Smooth muscle cell (in vitro differentiated cells): ENCODE data around the gene CXorf49B. TPM values are rescaled to one million over a fixed set of nuclear protein-coding genes. Genes with fewer than 3 reads are reported as not detected.
"Not testable (repeated sequence)": the region's sequence is repeated elsewhere in the genome, so short reads cannot be mapped to it uniquely, and the experiment has no call there.

Experiments
- DNase-seq: peaks from one replicate; lab custom pipeline; 2025; ENCODE audit not compliant: unreplicated experiment; lab: John Stamatoyannopoulos, UW
- H2AFZ ChIP-seq: fragments of 200-600 bp; sonication (generic); 2 replicates; pipeline ENCODE4 v1.6.0; 2016; ENCODE audit warnings: antibody characterized with exemption, low read depth, mild to moderate bottlenecking
- H3F3A ChIP-seq: fragments of 200-600 bp; sonication (generic); 2 replicates; pipeline ENCODE4 v1.6.0; 2017; ENCODE audit warnings: antibody characterized with exemption, low read depth
- H3K27ac ChIP-seq: fragments of 200-600 bp; sonication (generic); 2 replicates; pipeline ENCODE4 v1.5.1; 2016; ENCODE audit warnings: low read depth, mild to moderate bottlenecking
- H3K27me3 ChIP-seq: fragments of 200-600 bp; sonication (generic); 2 replicates; pipeline ENCODE4 v1.6.1; 2016; ENCODE audit warnings: low read depth, mild to moderate bottlenecking
- H3K36me3 ChIP-seq: fragments of 200-600 bp; sonication (generic); 2 replicates; pipeline ENCODE4 v1.5.1; 2016; ENCODE audit warnings: low read depth
- H3K4me1 ChIP-seq: fragments of 200-600 bp; sonication (generic); 2 replicates; pipeline ENCODE4 v1.5.1; 2016; ENCODE audit warnings: low read depth
- H3K4me2 ChIP-seq: fragments of 200-600 bp; sonication (generic); 2 replicates; pipeline ENCODE4 v1.6.0; 2016; ENCODE audit warnings: mild to moderate bottlenecking
- H3K4me3 ChIP-seq: fragments of 200-600 bp; sonication (generic); 2 replicates; pipeline ENCODE4 v1.5.1; 2016; ENCODE audit warnings: mild to moderate bottlenecking
- H3K79me2 ChIP-seq: fragments of 200-600 bp; sonication (generic); 2 replicates; pipeline ENCODE4 v1.6.0; 2016; ENCODE audit warnings: low read depth, mild to moderate bottlenecking
- H3K9ac ChIP-seq: fragments of 200-600 bp; sonication (generic); 2 replicates; pipeline ENCODE4 v1.6.0; 2016; ENCODE audit warnings: low read depth
- H3K9me3 ChIP-seq: fragments of 200-600 bp; sonication (generic); replicated peaks from 2 replicates; pipeline ENCODE4 v1.5.1; 2016; ENCODE audit warnings: low read depth
- H4K20me1 ChIP-seq: fragments of 200-600 bp; sonication (generic); 2 replicates; pipeline ENCODE4 v1.6.0; 2016; ENCODE audit warnings: low read depth
- WGBS: methylation state at CpG from one replicate; pipeline ENCODE4 v1.1.7; 2016; ENCODE audit warnings: low lambda C conversion rate; 5-methylcytosine and 5-hydroxymethylcytosine counted together
- polyA plus RNA-seq: library from polyadenylated mRNA; unstranded; fragments of >200 nt; fragmentation: Nextera tagmentation; extraction: Ambion mirVana; gene quantifications from 2 replicates; pipeline ENCODE4 v1.2.1, GENCODE V29; 2016
- total RNA-seq: library from RNA; depleted of rRNA; stranded (reverse); fragments of >200 nt; gene quantifications from 2 replicates; pipeline ENCODE4 v1.2.3, GENCODE V29; 2014
- TF ChIP-seq, protein P1 (sequence below): fragments of 200-600 bp; sonication (generic); IDR thresholded peaks from 2 replicates; pipeline ENCODE4 v1.5.1; 2017; ENCODE audit warnings: borderline replicate concordance, mild to moderate bottlenecking, antibody characterized with exemption; ENCODE audit not compliant: insufficient read depth, poor library complexity, severe bottlenecking

Gene CXorf49B
- total and polyA plus RNA-seq, 2 experiments from 2014 or later: 0.33 TPM; not detected in 1

GRCh38 chrX:71806450-71806849, 43.3 kb downstream of the CXorf49B start:
- not testable (repeated sequence) for H2AFZ ChIP-seq, DNase-seq, H4K20me1 ChIP-seq, H3K27me3 ChIP-seq, H3K4me3 ChIP-seq, H3F3A ChIP-seq, H3K9me3 ChIP-seq, H3K79me2 ChIP-seq, H3K27ac ChIP-seq, H3K4me1 ChIP-seq, H3K36me3 ChIP-seq, H3K9ac ChIP-seq, H3K4me2 ChIP-seq
- 89% methylated on average over 5 of the region's 5 CpGs for WGBS

GRCh38 chrX:71809886-71810285, 46.7 kb downstream of the CXorf49B start:
- Histone ChIP-seq H3K79me2 (no peaks in the 10 kb centered on the region), H3K27me3 (no peaks in the 10 kb centered on the region), H3K4me1 (no peaks in the 10 kb centered on the region), H3K4me2 (no peak overlapping the region), H3K9ac (no peak overlapping the region), H4K20me1 (no peaks in the 10 kb centered on the region), H3K9me3 (no peaks in the 10 kb centered on the region), H3F3A (no peaks in the 10 kb centered on the region), H3K36me3 (no peaks in the 10 kb centered on the region), H3K27ac (no peak overlapping the region), H3K4me3 (no peak overlapping the region), H2AFZ (no peak overlapping the region)
- TF ChIP-seq, protein P1, sequence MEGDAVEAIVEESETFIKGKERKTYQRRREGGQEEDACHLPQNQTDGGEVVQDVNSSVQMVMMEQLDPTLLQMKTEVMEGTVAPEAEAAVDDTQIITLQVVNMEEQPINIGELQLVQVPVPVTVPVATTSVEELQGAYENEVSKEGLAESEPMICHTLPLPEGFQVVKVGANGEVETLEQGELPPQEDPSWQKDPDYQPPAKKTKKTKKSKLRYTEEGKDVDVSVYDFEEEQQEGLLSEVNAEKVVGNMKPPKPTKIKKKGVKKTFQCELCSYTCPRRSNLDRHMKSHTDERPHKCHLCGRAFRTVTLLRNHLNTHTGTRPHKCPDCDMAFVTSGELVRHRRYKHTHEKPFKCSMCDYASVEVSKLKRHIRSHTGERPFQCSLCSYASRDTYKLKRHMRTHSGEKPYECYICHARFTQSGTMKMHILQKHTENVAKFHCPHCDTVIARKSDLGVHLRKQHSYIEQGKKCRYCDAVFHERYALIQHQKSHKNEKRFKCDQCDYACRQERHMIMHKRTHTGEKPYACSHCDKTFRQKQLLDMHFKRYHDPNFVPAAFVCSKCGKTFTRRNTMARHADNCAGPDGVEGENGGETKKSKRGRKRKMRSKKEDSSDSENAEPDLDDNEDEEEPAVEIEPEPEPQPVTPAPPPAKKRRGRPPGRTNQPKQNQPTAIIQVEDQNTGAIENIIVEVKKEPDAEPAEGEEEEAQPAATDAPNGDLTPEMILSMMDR: no peak
- DNase-seq: no peak
- 62% methylated on average over 10 of the region's 10 CpGs for WGBS

- Histone ChIP-seq H3K9ac (no peak overlapping the region), H3K9me3 (no peaks in the 10 kb centered on the region), H3F3A (no peaks in the 10 kb centered on the region), H3K4me1 (no peaks in the 10 kb centered on the region), H2AFZ (no peak overlapping the region), H3K79me2 (no peaks in the 10 kb centered on the region), H3K27ac (no peak overlapping the region), H4K20me1 (no peaks in the 10 kb centered on the region), H3K36me3 (no peaks in the 10 kb centered on the region), H3K4me3 (no peak overlapping the region), H3K27me3 (no peaks in the 10 kb centered on the region), H3K4me2 (no peak overlapping the region)
- DNase-seq: no peak
- TF ChIP-seq, protein P1: no peak
- 85% methylated on average over 24 of the region's 25 CpGs for WGBS
These were observed 51.2 kb downstream of the CXorf49B start for GRCh38 chrX:71814123-71814912.

DNA sequence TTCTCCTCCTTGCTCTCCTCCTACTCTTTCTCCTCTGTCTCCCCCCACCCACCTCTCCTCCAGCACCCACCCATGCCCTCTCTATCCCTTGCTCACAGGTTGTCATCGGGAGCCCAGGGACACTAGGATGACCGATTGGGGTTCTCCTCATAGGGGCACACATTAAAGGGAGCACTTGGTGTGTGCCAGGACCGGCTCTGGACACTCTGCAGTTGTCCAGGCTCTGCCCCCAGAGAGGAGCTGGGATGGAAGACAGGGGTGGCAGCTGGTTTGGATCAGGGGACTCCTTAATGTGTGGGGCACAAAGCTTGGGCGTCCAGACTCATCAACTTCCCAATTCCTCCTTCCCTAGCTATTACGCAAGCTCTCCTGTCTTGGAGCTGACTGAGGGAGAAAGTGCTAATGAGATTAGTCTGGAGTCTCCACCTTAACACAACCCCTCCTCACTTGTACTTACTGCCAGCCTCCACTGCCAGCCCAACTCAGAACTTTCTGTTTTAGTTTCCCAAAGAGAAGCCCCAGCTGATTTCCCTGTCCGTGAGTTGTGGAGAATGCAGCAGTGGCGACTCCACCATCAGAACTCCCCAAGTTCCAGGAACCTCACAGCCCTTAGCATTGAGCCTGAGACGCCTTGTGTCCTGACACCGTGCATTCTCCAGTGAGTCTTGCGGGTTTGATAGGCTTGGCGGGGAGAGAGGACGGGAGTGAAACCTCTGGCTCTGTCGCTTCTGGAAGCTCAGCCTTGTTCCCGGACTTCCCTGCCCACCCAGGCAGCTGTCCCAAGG, 52.2 kb downstream of the CXorf49B start:
- Histone ChIP-seq H3K27me3 (no peaks in the 10 kb centered on the region), H3K4me3 (no peak overlapping the region), H3F3A (no peaks in the 10 kb centered on the region), H3K36me3 (no peaks in the 10 kb centered on the region), H2AFZ (no peak overlapping the region), H3K4me1 (no peaks in the 10 kb centered on the region), H3K9me3 (no peaks in the 10 kb centered on the region), H3K27ac (no peak overlapping the region), H3K79me2 (no peaks in the 10 kb centered on the region), H3K4me2 (no peak overlapping the region), H3K9ac (no peak overlapping the region), H4K20me1 (no peaks in the 10 kb centered on the region)
- TF ChIP-seq, protein P1: no peak
- no peak for DNase-seq
- 82% methylated on average over 14 of the region's 14 CpGs for WGBS
